Measurements from ENCODE around the gene ELF2.
"Not testable (repeated sequence)": the region's sequence is repeated elsewhere in the genome, so short reads cannot be mapped to it uniquely, and the experiment has no call there.

DNA sequence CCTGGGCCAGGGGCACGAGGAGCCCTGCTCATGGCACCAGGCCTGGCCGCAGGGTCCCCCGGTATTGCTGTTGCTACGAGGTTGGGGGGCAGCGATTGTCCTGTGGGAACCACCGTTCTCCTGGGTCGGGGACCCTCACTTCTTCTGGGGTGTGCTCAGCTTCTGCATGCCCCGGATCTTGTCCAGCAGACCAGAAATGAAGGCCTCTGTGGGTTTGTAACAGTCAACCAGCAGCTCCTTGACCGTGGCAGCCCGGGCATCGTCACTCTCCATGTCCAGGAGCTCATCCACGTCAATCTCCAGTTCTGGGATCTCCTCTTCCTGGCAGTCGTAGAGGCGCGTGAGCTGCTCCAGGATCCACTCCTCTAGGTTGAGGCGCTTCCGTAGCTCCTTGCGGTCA lies 62.2 kb downstream of the ELF2 start:
- TF ChIP-seq, protein P1, sequence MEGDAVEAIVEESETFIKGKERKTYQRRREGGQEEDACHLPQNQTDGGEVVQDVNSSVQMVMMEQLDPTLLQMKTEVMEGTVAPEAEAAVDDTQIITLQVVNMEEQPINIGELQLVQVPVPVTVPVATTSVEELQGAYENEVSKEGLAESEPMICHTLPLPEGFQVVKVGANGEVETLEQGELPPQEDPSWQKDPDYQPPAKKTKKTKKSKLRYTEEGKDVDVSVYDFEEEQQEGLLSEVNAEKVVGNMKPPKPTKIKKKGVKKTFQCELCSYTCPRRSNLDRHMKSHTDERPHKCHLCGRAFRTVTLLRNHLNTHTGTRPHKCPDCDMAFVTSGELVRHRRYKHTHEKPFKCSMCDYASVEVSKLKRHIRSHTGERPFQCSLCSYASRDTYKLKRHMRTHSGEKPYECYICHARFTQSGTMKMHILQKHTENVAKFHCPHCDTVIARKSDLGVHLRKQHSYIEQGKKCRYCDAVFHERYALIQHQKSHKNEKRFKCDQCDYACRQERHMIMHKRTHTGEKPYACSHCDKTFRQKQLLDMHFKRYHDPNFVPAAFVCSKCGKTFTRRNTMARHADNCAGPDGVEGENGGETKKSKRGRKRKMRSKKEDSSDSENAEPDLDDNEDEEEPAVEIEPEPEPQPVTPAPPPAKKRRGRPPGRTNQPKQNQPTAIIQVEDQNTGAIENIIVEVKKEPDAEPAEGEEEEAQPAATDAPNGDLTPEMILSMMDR (IDR thresholded peaks at IDR 0.05), result not testable (repeated sequence)
- TF ChIP-seq E2F5 (CRISPR knock-in tag; IDR thresholded peaks at IDR 0.05); AFF4 (CRISPR knock-in tag; IDR thresholded peaks at IDR 0.05; ENCODE audit: borderline replicate concordance); SP1 (CRISPR knock-in tag; conservative IDR thresholded peaks at IDR 0.05); MXD4 (CRISPR knock-in tag; IDR thresholded peaks at IDR 0.05; ENCODE audit: borderline replicate concordance): not testable (repeated sequence)

Data from WTC11 (cell line).